NCI-H748 treated with DMSO at 0.1 percent for 48 hours (cell line): ENCODE results near the gene RNF144B.

Source experiments
- DNase-seq: peaks from one replicate; lab custom pipeline; 2025; lab: John Stamatoyannopoulos, UW

RNF144B gene

GRCh38 chr6:18513253-18513798, 126.2 kb downstream of the RNF144B start:
- DNase-seq: no peak

GRCh38 chr6:18514180-18514579, 127.0 kb downstream of the RNF144B start:
- no peak for DNase-seq

DNA sequence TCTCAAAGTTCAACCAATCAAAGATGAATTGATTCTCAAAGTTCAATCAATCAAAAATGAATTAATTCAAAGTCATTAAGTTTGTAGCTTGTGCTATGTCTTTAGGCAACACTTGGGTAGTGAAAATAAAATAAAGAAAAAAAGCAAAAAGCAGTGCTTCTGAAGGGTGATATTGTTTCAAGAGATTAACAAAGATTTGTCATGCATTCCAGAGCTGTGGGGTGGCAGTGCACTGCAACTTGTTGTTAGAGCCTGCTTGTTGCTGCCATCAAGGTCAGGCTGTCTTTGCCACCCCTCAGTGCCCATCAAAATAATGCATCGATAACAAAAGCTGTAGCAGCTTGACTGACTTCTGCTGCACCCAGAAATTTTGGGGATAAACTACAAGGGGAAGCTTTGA, 128.6 kb downstream of the RNF144B start:
- DNase-seq: no peak
